Testis (tissue), 2 donors: ENCODE results near the gene ORC1.

ENCODE experiments used
- POLR2A ChIP-seq: fragments of 450-650 bp; IDR thresholded peaks from one replicate; pipeline ENCODE4 v1.6.1; 2017; ENCODE audit warnings: antibody characterized with exemption, mild to moderate bottlenecking, moderate library complexity
- TF ChIP-seq, protein P1 (sequence below), 3 experiments: fragments of 450-650 bp in 2 of 3; fragments of 200-600 bp in 1 of 3; sonication (generic) in 1 of 3; IDR thresholded peaks; one replicate each; pipeline ENCODE4 v1.5.1; 2016 to 2019; ENCODE audit warnings: antibody characterized with exemption in 3 of 3, mild to moderate bottlenecking in 2 of 3, moderate library complexity in 1 of 3

DNA sequence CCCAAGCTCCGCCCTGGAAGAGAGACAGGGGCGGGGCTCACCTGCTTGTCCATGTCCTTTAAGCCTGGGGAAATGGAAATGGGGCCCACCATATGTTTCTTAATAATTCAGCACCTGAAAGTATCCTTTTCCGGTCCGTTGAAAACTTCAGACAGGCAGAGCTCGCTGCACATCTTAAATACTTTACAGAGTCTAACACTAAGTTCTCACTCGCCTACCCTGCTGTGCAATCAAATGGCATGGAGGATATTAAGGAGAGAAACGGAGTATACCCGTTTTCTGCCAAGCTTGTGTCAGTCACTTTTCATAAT is 37.8 kb downstream of the ORC1 start:
- TF ChIP-seq, protein P1, sequence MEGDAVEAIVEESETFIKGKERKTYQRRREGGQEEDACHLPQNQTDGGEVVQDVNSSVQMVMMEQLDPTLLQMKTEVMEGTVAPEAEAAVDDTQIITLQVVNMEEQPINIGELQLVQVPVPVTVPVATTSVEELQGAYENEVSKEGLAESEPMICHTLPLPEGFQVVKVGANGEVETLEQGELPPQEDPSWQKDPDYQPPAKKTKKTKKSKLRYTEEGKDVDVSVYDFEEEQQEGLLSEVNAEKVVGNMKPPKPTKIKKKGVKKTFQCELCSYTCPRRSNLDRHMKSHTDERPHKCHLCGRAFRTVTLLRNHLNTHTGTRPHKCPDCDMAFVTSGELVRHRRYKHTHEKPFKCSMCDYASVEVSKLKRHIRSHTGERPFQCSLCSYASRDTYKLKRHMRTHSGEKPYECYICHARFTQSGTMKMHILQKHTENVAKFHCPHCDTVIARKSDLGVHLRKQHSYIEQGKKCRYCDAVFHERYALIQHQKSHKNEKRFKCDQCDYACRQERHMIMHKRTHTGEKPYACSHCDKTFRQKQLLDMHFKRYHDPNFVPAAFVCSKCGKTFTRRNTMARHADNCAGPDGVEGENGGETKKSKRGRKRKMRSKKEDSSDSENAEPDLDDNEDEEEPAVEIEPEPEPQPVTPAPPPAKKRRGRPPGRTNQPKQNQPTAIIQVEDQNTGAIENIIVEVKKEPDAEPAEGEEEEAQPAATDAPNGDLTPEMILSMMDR (IDR thresholded peaks at IDR 0.05) = no peak
- no peak for TF ChIP-seq POLR2A
